HepG2 (cell line): ENCODE measurements around the gene CETN2. TPM values are rescaled to one million over a fixed set of nuclear protein-coding genes. Genes with fewer than 3 reads are reported as not detected.

Source experiments
- ATAC-seq: fragments of 200-7000 bp; cut with Tn5 transposase; 3 replicates; pipeline ENCODE4 v1.9.1; 2020; ENCODE audit warnings: mild to moderate bottlenecking, moderate library complexity
- BruUV-seq: library from RNA; stranded (reverse); fragments of 400-500 nt; replicated peaks from 2 replicates; lab custom pipeline; 2021; lab: Mats Ljungman, UMichigan
- CTCF ChIA-PET: fragments of 300-600 bp; formaldehyde crosslinking; extraction: SDS; loops from one replicate; lab custom pipeline; 2021; ENCODE audit warnings: low total read pairs, inconsistent platforms, low intra/inter-chr PET ratio; lab: Yijun Ruan, JAX
- POLR2A ChIA-PET: fragments of 350-600 bp; sonication (Branson Sonifier 250); formaldehyde crosslinking; loops from one replicate; lab custom pipeline; 2020; ENCODE audit warnings: antibody characterized with exemption, inconsistent platforms; lab: Yijun Ruan, JAX
- DNase-seq: peaks from one replicate; pipeline ENCODE4 v3.0.0-alpha.2; 2015; ENCODE audit warnings: low spot score
- FAIRE-seq: peaks from 3 replicates; lab custom pipeline; 2011; peaks lifted over from hg19 to GRCh38; lab: Jason Lieb, UNC
- H2AFZ ChIP-seq: one replicate; pipeline ENCODE4 v1.6.1; 2011; ENCODE audit warnings: low read length, inconsistent platforms
- H3K27ac ChIP-seq: fragments of 300-600 bp; 3 replicates; pipeline ENCODE4 v1.8.0; 2011; ENCODE audit warnings: mixed run types, mild to moderate bottlenecking, mixed read lengths, low read length, inconsistent platforms; ENCODE audit not compliant: insufficient read depth; ENCODE audit errors: extremely low read length
- H3K27me3 ChIP-seq, 2 experiments: fragments of 200-600 bp in 1 of 2; 2 replicates in 1 of 2; 3 replicates in 1 of 2; pipeline versions ENCODE4 v1.6.0 to v1.8.0; 2011; ENCODE audit warnings: low read length in 2 of 2, mild to moderate bottlenecking in 2 of 2, moderate library complexity in 2 of 2, inconsistent platforms in 1 of 2; ENCODE audit not compliant: insufficient read depth in 2 of 2, control insufficient read depth in 1 of 2
- H3K36me3 ChIP-seq, 2 experiments: fragments of 200-600 bp in 1 of 2; replicated peaks in 1 of 2; 2 replicates in 1 of 2; 3 replicates in 1 of 2; pipeline versions ENCODE4 v1.5.1 to v1.8.0; 2011; ENCODE audit warnings: low read length in 2 of 2, inconsistent platforms in 1 of 2; ENCODE audit not compliant: insufficient read depth in 2 of 2, control insufficient read depth in 1 of 2
- H3K4me1 ChIP-seq: 2 replicates; pipeline ENCODE4 v1.5.1; 2012; ENCODE audit warnings: low read length, inconsistent platforms; ENCODE audit not compliant: insufficient read depth
- H3K4me2 ChIP-seq: 2 replicates; pipeline ENCODE4 v1.6.0; 2011; ENCODE audit warnings: low read depth, low read length, inconsistent platforms
- H3K4me3 ChIP-seq, 3 experiments: fragments of 200-600 bp in 1 of 3; sonication (generic), shearing (Covaris generic) in 1 of 3; replicated peaks in 1 of 3; 2 replicates each; pipeline ENCODE4 v1.5.1; 2011 to 2016; ENCODE audit warnings: low read length in 3 of 3, inconsistent platforms in 2 of 3, low read depth in 2 of 3, mild to moderate bottlenecking in 2 of 3, control low read depth in 1 of 3, mixed read lengths in 1 of 3; ENCODE audit not compliant: insufficient read depth in 1 of 3
- H3K79me2 ChIP-seq: one replicate; pipeline ENCODE4 v1.6.1; 2011; ENCODE audit warnings: low read length, inconsistent platforms; ENCODE audit not compliant: insufficient read depth
- H3K9ac ChIP-seq: 2 replicates; pipeline ENCODE4 v1.6.0; 2011; ENCODE audit warnings: mild to moderate bottlenecking, low read depth, low read length, inconsistent platforms; ENCODE audit not compliant: insufficient read depth
- H3K9me3 ChIP-seq: 2 replicates; pipeline ENCODE4 v1.5.1; 2012; ENCODE audit warnings: mild to moderate bottlenecking, low read length
- H4K20me1 ChIP-seq: 2 replicates; pipeline ENCODE4 v1.6.0; 2011; ENCODE audit warnings: inconsistent platforms, mild to moderate bottlenecking, low read length, moderate library complexity; ENCODE audit not compliant: insufficient read depth
- CSRNP2 ChIP-seq: sonication (generic); formaldehyde crosslinking; conservative IDR thresholded peaks from 2 replicates; pipeline ENCODE4 v1.8.0; 2022; ENCODE audit warnings: low read depth, missing genetic modification reagents
- HINFP ChIP-seq: sonication (generic); formaldehyde crosslinking; IDR thresholded peaks from 2 replicates; pipeline ENCODE4 v1.4.0; 2020; ENCODE audit warnings: low read depth, mild to moderate bottlenecking, missing genetic modification reagents
- MXD1 ChIP-seq: sonication (generic); formaldehyde crosslinking; IDR thresholded peaks from 2 replicates; pipeline ENCODE4 v1.4.0; 2020; ENCODE audit warnings: mild to moderate bottlenecking, missing genetic modification reagents
- PCBP1 ChIP-seq: fragments of 200-400 bp; formaldehyde crosslinking; IDR thresholded peaks from 2 replicates; pipeline ENCODE4 v1.6.1; 2017; ENCODE audit warnings: mild to moderate bottlenecking, low read depth, low read length, borderline replicate concordance
- PTBP1 ChIP-seq: fragments of 200-400 bp; formaldehyde crosslinking; IDR thresholded peaks from 2 replicates; pipeline ENCODE4 v1.6.1; 2018; ENCODE audit warnings: low read length, low read depth; ENCODE audit not compliant: poor library complexity, severe bottlenecking
- RFX5 ChIP-seq: IDR thresholded peaks from 2 replicates; pipeline ENCODE4 v1.6.1; 2011; ENCODE audit warnings: low read depth, low read length, improper control_type of control experiment
- SALL1 ChIP-seq: sonication (generic); formaldehyde crosslinking; IDR thresholded peaks from 2 replicates; pipeline ENCODE4 v1.8.0; 2022; ENCODE audit warnings: mild to moderate bottlenecking, missing genetic modification reagents
- TAF15 ChIP-seq: fragments of 200-400 bp; formaldehyde crosslinking; IDR thresholded peaks from one replicate; pipeline ENCODE4 v1.6.1; 2018; ENCODE audit warnings: mild to moderate bottlenecking, low read depth, low read length; ENCODE audit not compliant: poor library complexity, severe bottlenecking
- TEAD3 ChIP-seq: optimal IDR thresholded peaks from 2 replicates; pipeline ENCODE3; 2016; ENCODE audit warnings: borderline replicate concordance
- THYN1 ChIP-seq: sonication (generic); formaldehyde crosslinking; IDR thresholded peaks from 2 replicates; pipeline ENCODE4 v1.8.1; 2023; ENCODE audit warnings: low read depth, mild to moderate bottlenecking, moderate library complexity, missing genetic modification reagents, borderline replicate concordance
- XBP1 ChIP-seq: sonication (generic); formaldehyde crosslinking; IDR thresholded peaks from 2 replicates; pipeline ENCODE4 v1.5.0; 2020; ENCODE audit warnings: missing genetic modification reagents
- ZBTB4 ChIP-seq: sonication (generic); formaldehyde crosslinking; IDR thresholded peaks from 2 replicates; pipeline ENCODE4 v1.4.0; 2020; ENCODE audit warnings: missing genetic modification reagents, mild to moderate bottlenecking, borderline replicate concordance
- ZC3H4 ChIP-seq: sonication (generic); formaldehyde crosslinking; IDR thresholded peaks from 2 replicates; pipeline ENCODE4 v1.4.0; 2020; ENCODE audit warnings: missing genetic modification reagents, borderline replicate concordance
- ZNF20 ChIP-seq: sonication (generic); formaldehyde crosslinking; IDR thresholded peaks from 2 replicates; pipeline ENCODE4 v1.4.0; 2020; ENCODE audit warnings: mild to moderate bottlenecking, moderate library complexity, missing genetic modification reagents
- ZNF792 ChIP-seq: IDR thresholded peaks from 2 replicates; pipeline ENCODE4 v1.6.1; 2016
- ZNF891 ChIP-seq: sonication (generic); formaldehyde crosslinking; IDR thresholded peaks from 2 replicates; pipeline ENCODE4 v1.5.0; 2020; ENCODE audit warnings: mild to moderate bottlenecking, missing genetic modification reagents
- ZSCAN29 ChIP-seq: sonication (generic); formaldehyde crosslinking; conservative IDR thresholded peaks from 2 replicates; pipeline ENCODE4 v1.4.0; 2020; ENCODE audit warnings: mild to moderate bottlenecking, missing genetic modification reagents
- WGBS: methylation state at CpG from one replicate; pipeline ENCODE4 v1.1.6; 2017; ENCODE audit warnings: low lambda C conversion rate; 5-methylcytosine and 5-hydroxymethylcytosine counted together
- in situ Hi-C: cut with HindIII; loops from 2 replicates; pipeline ENCODE4 v1.10.0; 2017; ENCODE audit warnings: low pct_unique_long_range_greater_than_20kb; ENCODE audit not compliant: extremely low pct_ligation_motif_present
- intact Hi-C: fragments of 100-400 bp; cut with micrococcal nuclease; formaldehyde crosslinking; loops from one replicate; pipeline ENCODE4 v1.10.0; 2022; ENCODE audit not compliant: unreplicated experiment
- polyA plus RNA-seq, 8 experiments: library from polyadenylated mRNA; depleted of rRNA in 3 of 8; stranded (reverse) in 7 of 8; unstranded in 1 of 8; fragments of >200 nt; fragmentation: Illumina TruSeq in 4 of 8; extraction: Trizol in 4 of 8; gene quantifications; 2 replicates each; pipeline versions ENCODE4 v1.2.1 to v1.2.3, GENCODE V29; 2011 to 2016; ENCODE audit warnings: low read depth in 4 of 8, missing spikeins in 1 of 8, mixed read lengths in 1 of 8; ENCODE audit not compliant: insufficient read depth in 1 of 8
- total RNA-seq, 5 experiments: library from RNA; depleted of rRNA; stranded (reverse); fragments of >200 nt; fragmentation: Illumina TruSeq; extraction: Trizol; gene quantifications; 2 replicates each; pipeline ENCODE4 v1.2.3, GENCODE V29; 2016; ENCODE audit warnings: low read depth in 1 of 5

The CETN2 gene
- total and polyA plus RNA-seq, 2 of the 13 experiments (the other 11 are each of a cell fraction or from before 2014, with no cell fraction given), result 17.2 to 85.4 TPM

GRCh38 chrX:152822383-152823086, 8.0 kb downstream of the CETN2 start:
- ChIA-PET POLR2A (no interaction called here), CTCF (no interaction called here)
- Histone ChIP-seq H3K4me3 (no peak overlapping the region), H3K27ac (no peak overlapping the region), H3K4me1 (peaks cover 10% of the 10 kb centered on the region), H3K4me2 (no peak overlapping the region), H3K27me3 (no peaks in the 10 kb centered on the region), H3K36me3 (no peaks in the 10 kb centered on the region), H3K79me2 (no peaks in the 10 kb centered on the region), H2AFZ (no peak overlapping the region), H3K9me3 (no peaks in the 10 kb centered on the region), H4K20me1 (no peaks in the 10 kb centered on the region), H3K9ac (no peak overlapping the region)
- no peak for DNase-seq
- FAIRE-seq, result no peak
- ATAC-seq, result no peak
- intact Hi-C loops (no loop called here), in situ Hi-C loops (loop anchor here (25.0 kb wide), 2 partner anchors 185 to 1085 kb away; partner anchors contain the start of genes CNGA2 and GABRQ)
- WGBS, result 44% methylated on average over 6 of the region's 6 CpGs
- BruUV-seq, result no TSS peak
- TF ChIP-seq ZSCAN29 (no peak), PCBP1 (no peak), ZC3H4 (no peak), MXD1 (no peak), ZBTB4 (CRISPR knock-in tag) (no peak), PTBP1 (no peak), XBP1 (CRISPR knock-in tag) (no peak), TAF15 (no peak), HINFP (no peak), ZNF792 (CRISPR knock-in tag) (no peak), THYN1 (CRISPR knock-in tag) (no peak), ZNF20 (no peak), TEAD3 (no peak), CSRNP2 (no peak), ZNF891 (CRISPR knock-in tag) (no peak), SALL1 (CRISPR knock-in tag) (no peak), RFX5 (no peak)
